Measurements from ENCODE around the gene RILPL2.

The RILPL2 gene

GRCh38 chr12:123396543-123396942 is 39.9 kb downstream of the RILPL2 start:
- no peak overlapping the region for H3K4me3 ChIP-seq (ENCODE audit: low read depth, low read length)
- no peak for TF ChIP-seq CTCF (IDR thresholded peaks at IDR 0.05; ENCODE audit: low read depth, low read length)

DNA sequence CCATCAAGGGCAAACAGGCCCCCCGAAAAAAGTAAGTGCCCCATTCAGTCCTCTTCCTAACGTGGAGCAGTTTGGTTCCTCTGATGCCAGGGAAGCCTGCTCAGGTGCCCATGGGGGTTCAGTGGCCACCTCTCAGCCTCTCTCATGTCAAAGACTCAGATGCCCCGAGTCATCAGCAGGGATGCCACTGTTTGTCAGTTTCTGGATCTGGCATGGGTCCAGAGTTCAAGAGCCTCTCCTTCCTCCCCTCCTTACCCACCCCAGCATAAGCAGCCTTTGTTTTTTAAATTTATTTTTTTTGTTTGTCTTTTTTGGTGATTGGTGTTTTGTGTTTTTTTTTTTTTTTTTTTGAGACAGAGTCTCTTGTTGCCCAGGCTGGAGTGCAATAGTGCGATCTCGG is 41.2 kb downstream of the RILPL2 start:
- TF ChIP-seq CTCF (IDR thresholded peaks at IDR 0.05; ENCODE audit: low read depth, low read length): no peak
- H3K4me3 ChIP-seq (ENCODE audit: low read depth, low read length): no peak overlapping the region

DNA sequence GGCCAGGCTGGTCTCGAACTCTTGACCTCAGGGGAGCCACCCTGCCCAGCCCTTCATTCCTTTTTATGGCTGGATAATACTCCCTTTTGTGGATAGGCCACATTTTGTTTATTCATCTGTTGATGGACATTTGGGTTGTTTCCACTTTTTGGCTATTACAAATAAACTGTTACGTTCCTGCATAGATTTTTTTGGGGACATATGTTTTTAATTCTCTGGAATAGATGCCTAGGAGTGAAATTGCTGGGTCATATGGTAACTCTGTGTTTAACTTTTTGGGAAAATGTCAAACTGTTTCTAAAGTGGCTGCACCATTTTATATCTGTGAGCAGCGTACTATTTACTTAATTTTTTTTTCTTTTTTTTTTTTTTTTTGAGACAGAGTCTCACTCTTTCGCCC is 42.7 kb downstream of the RILPL2 start:
- no peak for TF ChIP-seq CTCF (IDR thresholded peaks at IDR 0.05; ENCODE audit: low read depth, low read length)
- H3K4me3 ChIP-seq (ENCODE audit: low read depth, low read length): no peak overlapping the region

DNA sequence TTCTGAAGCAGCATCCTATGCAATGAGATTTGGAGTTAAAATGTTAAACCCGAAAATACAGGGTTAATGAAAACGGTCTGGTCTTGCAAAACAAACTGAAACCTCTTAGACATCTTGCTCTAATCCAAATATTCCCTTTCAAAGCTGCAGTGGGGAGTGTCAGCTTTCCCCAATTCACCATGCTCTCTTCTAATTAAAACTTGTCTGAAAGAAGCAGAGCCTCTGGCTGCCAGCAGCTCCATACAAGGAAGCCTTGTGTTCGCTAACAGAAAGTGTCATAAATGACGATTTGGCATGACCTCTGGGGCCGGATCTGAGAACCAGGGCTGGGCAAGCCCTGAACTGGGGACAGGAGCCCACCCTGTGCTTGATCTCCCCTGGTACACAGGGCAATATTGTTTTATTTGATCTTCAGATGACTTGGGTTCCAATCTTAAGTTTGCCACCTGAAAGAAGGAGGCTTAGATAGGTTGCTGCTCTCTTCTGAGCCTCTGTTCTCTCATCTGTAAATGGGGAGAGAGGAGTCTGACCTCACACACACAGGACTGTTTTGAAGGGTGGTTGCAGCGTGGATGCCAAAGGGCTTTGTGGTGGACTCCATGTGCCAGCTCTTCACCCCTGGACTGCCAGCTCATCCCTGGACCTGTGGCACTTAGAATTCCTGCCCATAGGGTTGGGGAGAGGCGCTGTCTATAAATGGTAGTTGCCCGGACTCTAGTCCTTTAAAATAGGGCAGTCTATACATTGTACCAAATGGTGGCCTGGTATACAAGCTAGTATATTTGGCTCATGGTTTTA is 44.7 kb downstream of the RILPL2 start:
- TF ChIP-seq CTCF (IDR thresholded peaks at IDR 0.05; ENCODE audit: low read depth, low read length): no peak
- no peak overlapping the region for H3K4me3 ChIP-seq (ENCODE audit: low read depth, low read length)

- peak overlapping the region; percentile 69; the same call in 1 of the 2 replicates for H3K4me3 ChIP-seq (ENCODE audit: low read depth, low read length)
Measured at GRCh38 chr12:123390498-123391426, 45.7 kb downstream of the RILPL2 start.

GRCh38 chr12:123389560-123390351 is 46.7 kb downstream of the RILPL2 start:
- no peak for TF ChIP-seq CTCF (IDR thresholded peaks at IDR 0.05; ENCODE audit: low read depth, low read length)
- H3K4me3 ChIP-seq (ENCODE audit: low read depth, low read length): peak overlapping the region; percentile 69

More at GRCh38 chr12:123390498-123391426, 45.7 kb downstream of the RILPL2 start:
- TF ChIP-seq CTCF (IDR thresholded peaks at IDR 0.05; ENCODE audit: low read depth, low read length): no peak
